GM12878 (cell line): ENCODE measurements around the gene GLB1L3. TPM values are rescaled to one million over a fixed set of nuclear protein-coding genes. Genes with fewer than 3 reads are reported as not detected.

Experiments used
- ATAC-seq: fragments of 200-7000 bp; cut with Tn5 transposase; 3 replicates; pipeline ENCODE4 v1.9.1; 2020; ENCODE audit warnings: mild to moderate bottlenecking, moderate library complexity
- BruUV-seq: library from RNA; stranded (reverse); fragments of 400-500 nt; replicated peaks from 2 replicates; lab custom pipeline; 2021; lab: Mats Ljungman, UMichigan
- CTCF ChIA-PET: fragments of 300-600 bp; sonication (Branson Sonifier 250); formaldehyde crosslinking; extraction: SDS; loops from one replicate; lab custom pipeline; 2021; ENCODE audit warnings: inconsistent platforms; lab: Yijun Ruan, JAX
- POLR2A ChIA-PET: fragments of 350-600 bp; formaldehyde crosslinking; extraction: SDS; loops from one replicate; lab custom pipeline; 2021; ENCODE audit warnings: inconsistent platforms; lab: Charles Lee
- RAD21 ChIA-PET: fragments of 300-600 bp; sonication (Branson Sonifier 250); formaldehyde crosslinking; loops from one replicate; lab custom pipeline; 2023; ENCODE audit warnings: antibody characterized with exemption; ENCODE audit not compliant: unreplicated experiment; lab: Charles Lee
- SMC1A ChIA-PET: fragments of 300-600 bp; sonication (Branson Sonifier 250); formaldehyde crosslinking; loops from one replicate; lab custom pipeline; 2023; ENCODE audit not compliant: unreplicated experiment, uncharacterized antibody; lab: Charles Lee
- DNase-seq: peaks from one replicate; pipeline ENCODE4 v3.0.0-alpha.2; 2011; ENCODE audit warnings: low read depth, low spot score
- FAIRE-seq: peaks from 3 replicates; lab custom pipeline; 2011; peaks lifted over from hg19 to GRCh38; lab: Jason Lieb, UNC
- H2AFZ ChIP-seq: 2 replicates; pipeline ENCODE4 v1.6.0; 2011; ENCODE audit warnings: low read depth, low read length, control low read depth; ENCODE audit not compliant: control insufficient read depth
- H3K27ac ChIP-seq: 2 replicates; pipeline ENCODE4 v1.5.1; 2011; ENCODE audit warnings: control low read depth; ENCODE audit not compliant: control insufficient read depth, insufficient read depth
- H3K27me3 ChIP-seq, 2 experiments: replicated peaks in 1 of 2; 2 replicates each; pipeline versions ENCODE4 v1.6.0 to v1.6.1; 2011; ENCODE audit warnings: low read length in 1 of 2; ENCODE audit not compliant: control insufficient read depth in 2 of 2, insufficient read depth in 2 of 2
- H3K36me3 ChIP-seq, 2 experiments: 2 replicates each; pipeline ENCODE4 v1.5.1; 2011; ENCODE audit warnings: low read length in 1 of 2; ENCODE audit not compliant: control insufficient read depth in 2 of 2, insufficient read depth in 2 of 2
- H3K4me1 ChIP-seq: 2 replicates; pipeline ENCODE4 v1.6.1; 2011; ENCODE audit warnings: mild to moderate bottlenecking, low read length, moderate library complexity, mixed read lengths; ENCODE audit not compliant: control insufficient read depth, insufficient read depth
- H3K4me2 ChIP-seq: 2 replicates; pipeline ENCODE4 v1.6.0; 2011; ENCODE audit warnings: control low read depth; ENCODE audit not compliant: control insufficient read depth, insufficient read depth
- H3K4me3 ChIP-seq: fragments of 200-600 bp; sonication (generic); 2 replicates; pipeline ENCODE4 v1.5.1; 2016
- H3K79me2 ChIP-seq: 2 replicates; pipeline ENCODE4 v1.6.0; 2011; ENCODE audit warnings: low read length; ENCODE audit not compliant: control insufficient read depth, insufficient read depth
- H3K9ac ChIP-seq: 2 replicates; pipeline ENCODE4 v1.8.0; 2011; ENCODE audit warnings: low read length, control low read depth, mixed read lengths; ENCODE audit not compliant: control insufficient read depth, insufficient read depth
- H3K9me3 ChIP-seq: replicated peaks from 3 replicates; pipeline ENCODE4 v1.5.1; 2011; ENCODE audit warnings: mild to moderate bottlenecking, low read length; ENCODE audit not compliant: control insufficient read depth, insufficient read depth
- H4K20me1 ChIP-seq: 2 replicates; pipeline ENCODE4 v1.6.0; 2011; ENCODE audit not compliant: control insufficient read depth, insufficient read depth
- BMI1 ChIP-seq: fragments of 450-650 bp; IDR thresholded peaks from 2 replicates; pipeline ENCODE4 v1.6.1; 2016; ENCODE audit warnings: mild to moderate bottlenecking, moderate library complexity, borderline replicate concordance
- GATAD2B ChIP-seq: fragments of 450-650 bp; conservative IDR thresholded peaks from 2 replicates; pipeline ENCODE4 v1.6.1; 2017; ENCODE audit warnings: low read depth, mild to moderate bottlenecking, moderate library complexity
- MYB ChIP-seq: fragments of 150-350 bp; IDR thresholded peaks from 2 replicates; pipeline ENCODE4 v1.6.1; 2014; ENCODE audit warnings: mild to moderate bottlenecking, low read depth, low read length, borderline replicate concordance
- RAD21 ChIP-seq: IDR thresholded peaks from 2 replicates; pipeline ENCODE4 v1.6.1; 2011; ENCODE audit warnings: mild to moderate bottlenecking, low read depth, low read length, moderate library complexity; ENCODE audit not compliant: insufficient read depth
- SMARCA5 ChIP-seq: fragments of 450-650 bp; IDR thresholded peaks from 2 replicates; pipeline ENCODE4 v1.6.1; 2017; ENCODE audit warnings: mild to moderate bottlenecking
- ZNF274 ChIP-seq: IDR thresholded peaks from one replicate; pipeline ENCODE4 v1.8.0; 2011; ENCODE audit not compliant: insufficient read length, insufficient read depth
- WGBS: methylation state at CpG from one replicate; pipeline ENCODE4 v1.1.6; 2016; ENCODE audit warnings: low lambda C conversion rate; ENCODE audit not compliant: insufficient replicate concordance, insufficient coverage; ENCODE audit errors: missing lambda C conversion rate; 5-methylcytosine and 5-hydroxymethylcytosine counted together
- in situ Hi-C: fragments of 300-500 bp; cut with MboI; formaldehyde crosslinking; loops from 9 replicates; pipeline ENCODE4 v1.14.3; 2018; ENCODE audit warnings: mixed read lengths
- intact Hi-C: fragments of 100-400 bp; cut with micrococcal nuclease; formaldehyde crosslinking; loops from one replicate; pipeline ENCODE4 v1.14.2; 2022; ENCODE audit not compliant: unreplicated experiment
- polyA plus RNA-seq, 11 experiments: library from polyadenylated mRNA; depleted of rRNA in 4 of 11; unstranded in 6 of 11; stranded (reverse) in 5 of 11; fragments of >200 nt; fragmentation: Nextera tagmentation in 4 of 11; fragmentation: Illumina TruSeq in 1 of 11; extraction: Ambion mirVana in 4 of 11; extraction: Trizol in 1 of 11; gene quantifications; 1 replicate in 1 of 11; 2 replicates in 10 of 11; pipeline versions ENCODE4 v1.2.1 to v1.2.3, GENCODE V29; 2011 to 2016; ENCODE audit warnings: inconsistent platforms in 2 of 11, missing spikeins in 2 of 11, low read depth in 1 of 11
- total RNA-seq, 4 experiments: library from RNA; depleted of rRNA in 3 of 4; stranded (reverse); fragments of >200 nt in 3 of 4; fragmentation: Illumina TruSeq in 1 of 4; extraction: Trizol in 1 of 4; gene quantifications; 2 replicates each; pipeline versions ENCODE4 v1.2.1 to v1.2.3, GENCODE V29; 2013 to 2021
- TF ChIP-seq, protein P1 (sequence below): IDR thresholded peaks from 2 replicates; pipeline ENCODE4 v1.6.1; 2012; ENCODE audit warnings: low read length, inconsistent platforms
- TF ChIP-seq, protein P2 (sequence below): fragments of 450-650 bp; formaldehyde crosslinking; IDR thresholded peaks from 2 replicates; pipeline ENCODE4 v1.5.0; 2022; ENCODE audit warnings: mild to moderate bottlenecking, missing genetic modification characterization
- TF ChIP-seq, protein P3 (sequence below): IDR thresholded peaks from 2 replicates; pipeline ENCODE4 v1.6.1; 2012; ENCODE audit warnings: improper control_type of control experiment, low read depth, low read length; ENCODE audit not compliant: insufficient replicate concordance

GLB1L3 gene
- total and polyA plus RNA-seq, 10 of the 15 experiments (the other 5 are each of a cell fraction or from before 2014, with no cell fraction given): 0.53 to 2.9 (median 1.9) TPM; not detected in 1

DNA sequence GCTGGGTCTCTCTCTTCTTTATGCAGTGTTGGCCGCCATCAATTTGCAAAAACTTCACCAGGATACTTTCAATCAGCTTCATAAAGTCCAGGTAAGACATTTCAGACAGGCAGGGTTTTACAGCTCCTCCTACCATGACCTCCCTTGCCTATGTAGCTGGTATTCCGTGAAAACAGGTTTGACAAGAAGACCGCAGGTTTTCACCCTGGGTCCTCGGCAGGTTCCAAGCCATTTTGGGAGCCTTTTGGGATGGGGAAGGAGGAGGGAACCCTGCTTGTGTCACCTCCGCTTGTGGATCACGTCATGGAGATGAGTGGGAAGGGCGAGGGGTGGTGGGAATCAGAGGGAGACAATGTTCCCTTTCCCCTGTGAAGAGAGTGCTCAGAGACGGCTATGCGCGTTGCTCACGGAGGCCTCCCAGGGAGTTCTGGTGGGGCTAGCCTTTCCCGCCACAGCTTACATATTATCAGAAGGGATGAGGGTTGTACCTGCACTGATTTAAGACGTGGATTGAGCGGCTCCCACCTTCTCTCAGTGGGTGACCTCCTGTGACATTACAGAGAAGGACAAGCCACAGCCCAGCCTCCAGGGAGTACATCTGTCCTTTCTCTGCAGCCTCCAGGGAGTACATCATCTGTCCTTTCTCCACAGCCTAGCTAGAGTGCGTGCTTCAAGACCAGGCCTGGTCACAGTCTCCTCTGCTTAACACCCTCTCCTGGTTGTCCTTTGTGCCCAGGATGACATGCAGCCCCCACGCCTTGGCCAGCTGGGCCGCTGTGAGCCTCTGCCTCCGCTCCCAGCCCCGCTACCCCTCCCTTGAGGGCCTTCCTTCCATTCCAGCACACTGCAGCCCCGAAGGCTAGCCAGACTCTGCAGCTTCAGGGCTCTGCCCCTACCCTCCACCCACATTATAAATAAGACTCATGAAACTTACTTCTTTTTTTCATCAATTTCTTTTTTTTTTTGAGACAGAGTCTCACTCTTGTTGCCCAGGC lies 17.2 kb downstream of the GLB1L3 start:
- ATAC-seq (no peak), DNase-seq (no peak), FAIRE-seq (no peak)
- Histone ChIP-seq H3K27ac (no peak overlapping the region), H3K4me3 (no peak overlapping the region), H3K36me3 (no peaks in the 10 kb centered on the region), H3K27me3 (peaks cover 0 to 2% of the 10 kb centered on the region in 2 experiments; a peak in 1 of 4 replicates), H3K9ac (no peak overlapping the region), H3K79me2 (no peaks in the 10 kb centered on the region), H2AFZ (no peak overlapping the region), H4K20me1 (no peaks in the 10 kb centered on the region), H3K4me2 (no peak overlapping the region), H3K9me3 (no peaks in the 10 kb centered on the region), H3K4me1 (no peaks in the 10 kb centered on the region)
- ChIA-PET RAD21 (no interaction called here), POLR2A (no interaction called here), SMC1A (no interaction called here), CTCF (interaction anchor here (0.6 kb wide), 1 partner anchor 36 kb away, joined by 4 read pairs; no protein-coding TSS in a partner anchor)
- TF ChIP-seq GATAD2B (no peak), MYB (no peak), ZNF274 (no peak), BMI1 (no peak), SMARCA5 (no peak), RAD21 (no peak)
- TF ChIP-seq, protein P1, sequence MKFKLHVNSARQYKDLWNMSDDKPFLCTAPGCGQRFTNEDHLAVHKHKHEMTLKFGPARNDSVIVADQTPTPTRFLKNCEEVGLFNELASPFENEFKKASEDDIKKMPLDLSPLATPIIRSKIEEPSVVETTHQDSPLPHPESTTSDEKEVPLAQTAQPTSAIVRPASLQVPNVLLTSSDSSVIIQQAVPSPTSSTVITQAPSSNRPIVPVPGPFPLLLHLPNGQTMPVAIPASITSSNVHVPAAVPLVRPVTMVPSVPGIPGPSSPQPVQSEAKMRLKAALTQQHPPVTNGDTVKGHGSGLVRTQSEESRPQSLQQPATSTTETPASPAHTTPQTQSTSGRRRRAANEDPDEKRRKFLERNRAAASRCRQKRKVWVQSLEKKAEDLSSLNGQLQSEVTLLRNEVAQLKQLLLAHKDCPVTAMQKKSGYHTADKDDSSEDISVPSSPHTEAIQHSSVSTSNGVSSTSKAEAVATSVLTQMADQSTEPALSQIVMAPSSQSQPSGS: no peak
- TF ChIP-seq, protein P2, sequence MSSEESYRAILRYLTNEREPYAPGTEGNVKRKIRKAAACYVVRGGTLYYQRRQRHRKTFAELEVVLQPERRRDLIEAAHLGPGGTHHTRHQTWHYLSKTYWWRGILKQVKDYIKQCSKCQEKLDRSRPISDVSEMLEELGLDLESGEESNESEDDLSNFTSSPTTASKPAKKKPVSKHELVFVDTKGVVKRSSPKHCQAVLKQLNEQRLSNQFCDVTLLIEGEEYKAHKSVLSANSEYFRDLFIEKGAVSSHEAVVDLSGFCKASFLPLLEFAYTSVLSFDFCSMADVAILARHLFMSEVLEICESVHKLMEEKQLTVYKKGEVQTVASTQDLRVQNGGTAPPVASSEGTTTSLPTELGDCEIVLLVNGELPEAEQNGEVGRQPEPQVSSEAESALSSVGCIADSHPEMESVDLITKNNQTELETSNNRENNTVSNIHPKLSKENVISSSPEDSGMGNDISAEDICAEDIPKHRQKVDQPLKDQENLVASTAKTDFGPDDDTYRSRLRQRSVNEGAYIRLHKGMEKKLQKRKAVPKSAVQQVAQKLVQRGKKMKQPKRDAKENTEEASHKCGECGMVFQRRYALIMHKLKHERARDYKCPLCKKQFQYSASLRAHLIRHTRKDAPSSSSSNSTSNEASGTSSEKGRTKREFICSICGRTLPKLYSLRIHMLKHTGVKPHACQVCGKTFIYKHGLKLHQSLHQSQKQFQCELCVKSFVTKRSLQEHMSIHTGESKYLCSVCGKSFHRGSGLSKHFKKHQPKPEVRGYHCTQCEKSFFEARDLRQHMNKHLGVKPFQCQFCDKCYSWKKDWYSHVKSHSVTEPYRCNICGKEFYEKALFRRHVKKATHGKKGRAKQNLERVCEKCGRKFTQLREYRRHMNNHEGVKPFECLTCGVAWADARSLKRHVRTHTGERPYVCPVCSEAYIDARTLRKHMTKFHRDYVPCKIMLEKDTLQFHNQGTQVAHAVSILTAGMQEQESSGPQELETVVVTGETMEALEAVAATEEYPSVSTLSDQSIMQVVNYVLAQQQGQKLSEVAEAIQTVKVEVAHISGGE (CRISPR knock-in tag): no peak
- TF ChIP-seq, protein P3, sequence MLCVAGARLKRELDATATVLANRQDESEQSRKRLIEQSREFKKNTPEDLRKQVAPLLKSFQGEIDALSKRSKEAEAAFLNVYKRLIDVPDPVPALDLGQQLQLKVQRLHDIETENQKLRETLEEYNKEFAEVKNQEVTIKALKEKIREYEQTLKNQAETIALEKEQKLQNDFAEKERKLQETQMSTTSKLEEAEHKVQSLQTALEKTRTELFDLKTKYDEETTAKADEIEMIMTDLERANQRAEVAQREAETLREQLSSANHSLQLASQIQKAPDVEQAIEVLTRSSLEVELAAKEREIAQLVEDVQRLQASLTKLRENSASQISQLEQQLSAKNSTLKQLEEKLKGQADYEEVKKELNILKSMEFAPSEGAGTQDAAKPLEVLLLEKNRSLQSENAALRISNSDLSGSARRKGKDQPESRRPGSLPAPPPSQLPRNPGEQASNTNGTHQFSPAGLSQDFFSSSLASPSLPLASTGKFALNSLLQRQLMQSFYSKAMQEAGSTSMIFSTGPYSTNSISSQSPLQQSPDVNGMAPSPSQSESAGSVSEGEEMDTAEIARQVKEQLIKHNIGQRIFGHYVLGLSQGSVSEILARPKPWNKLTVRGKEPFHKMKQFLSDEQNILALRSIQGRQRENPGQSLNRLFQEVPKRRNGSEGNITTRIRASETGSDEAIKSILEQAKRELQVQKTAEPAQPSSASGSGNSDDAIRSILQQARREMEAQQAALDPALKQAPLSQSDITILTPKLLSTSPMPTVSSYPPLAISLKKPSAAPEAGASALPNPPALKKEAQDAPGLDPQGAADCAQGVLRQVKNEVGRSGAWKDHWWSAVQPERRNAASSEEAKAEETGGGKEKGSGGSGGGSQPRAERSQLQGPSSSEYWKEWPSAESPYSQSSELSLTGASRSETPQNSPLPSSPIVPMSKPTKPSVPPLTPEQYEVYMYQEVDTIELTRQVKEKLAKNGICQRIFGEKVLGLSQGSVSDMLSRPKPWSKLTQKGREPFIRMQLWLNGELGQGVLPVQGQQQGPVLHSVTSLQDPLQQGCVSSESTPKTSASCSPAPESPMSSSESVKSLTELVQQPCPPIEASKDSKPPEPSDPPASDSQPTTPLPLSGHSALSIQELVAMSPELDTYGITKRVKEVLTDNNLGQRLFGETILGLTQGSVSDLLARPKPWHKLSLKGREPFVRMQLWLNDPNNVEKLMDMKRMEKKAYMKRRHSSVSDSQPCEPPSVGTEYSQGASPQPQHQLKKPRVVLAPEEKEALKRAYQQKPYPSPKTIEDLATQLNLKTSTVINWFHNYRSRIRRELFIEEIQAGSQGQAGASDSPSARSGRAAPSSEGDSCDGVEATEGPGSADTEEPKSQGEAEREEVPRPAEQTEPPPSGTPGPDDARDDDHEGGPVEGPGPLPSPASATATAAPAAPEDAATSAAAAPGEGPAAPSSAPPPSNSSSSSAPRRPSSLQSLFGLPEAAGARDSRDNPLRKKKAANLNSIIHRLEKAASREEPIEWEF: no peak
- intact Hi-C loops (no loop called here), in situ Hi-C loops (no loop called here)
- WGBS: 38% methylated on average over 20 of the region's 20 CpGs
- BruUV-seq: no TSS peak
